Measurements from ENCODE around the gene LSM2. TPM values are rescaled to one million over a fixed set of nuclear protein-coding genes. Genes with fewer than 3 reads are reported as not detected.
A peak's percentile ranks its signal among the peaks of the same experiment; 100 is the strongest.
"Not testable (repeated sequence)": the region's sequence is repeated elsewhere in the genome, so short reads cannot be mapped to it uniquely, and the experiment has no call there.

The LSM2 gene
- total RNA-seq, 6 donors from 2014 or later = 5.0 to 44.9 (median 20.9) TPM

GRCh38 chr6:31805939-31806469, 762 bp downstream of the LSM2 start:
- WGBS, 2 donors = 15 to 16% methylated on average over 7 of the region's 7 CpGs
- peak in 1 of 2 donors; percentile 20 for ATAC-seq (ENCODE audit: low FRiP score in 2 of 2)
- Histone ChIP-seq H3K27me3 (no peaks in the 10 kb centered on the region), H3K9me3 (no peaks in the 10 kb centered on the region), H3K4me1 (peaks cover 13 to 15% (median 14%) of the 10 kb centered on the region in 4 donors), H3K36me3 (peaks cover 0 to 20% (median 10%) of the 10 kb centered on the region in 4 donors), H3K27ac (peak overlapping the region; percentile 87 to 98 (median 92)), H3K4me3 (peak overlapping the region; percentile 50 to 66 (median 58))
- TF ChIP-seq CTCF (IDR thresholded peaks at IDR 0.05) (no peak), POLR2A (IDR thresholded peaks at IDR 0.05) (no peak), POLR2AphosphoS5 (IDR thresholded peaks at IDR 0.05) (no peak), EP300 (IDR thresholded peaks at IDR 0.05) (no peak)
- no peak for DNase-seq

- H3K27ac ChIP-seq; DNase-seq; H3K27me3 ChIP-seq; H3K9me3 ChIP-seq; ATAC-seq (ENCODE audit: low FRiP score in 2 of 2); H3K4me3 ChIP-seq: not testable (repeated sequence)
- peaks cover 0 to 21% (median 12%) of the 10 kb centered on the region in 4 donors for H3K36me3 ChIP-seq
- 90 to 92% methylated on average over 8 of the region's 8 CpGs for WGBS, 2 donors
- peaks cover 6 to 14% (median 10%) of the 10 kb centered on the region in 4 donors for H3K4me1 ChIP-seq
Measured at GRCh38 chr6:31801031-31801927, 5.5 kb downstream of the LSM2 start.

- Histone ChIP-seq H3K27ac (no peak overlapping the region), H3K9me3 (no peaks in the 10 kb centered on the region), H3K36me3 (peaks cover 0 to 21% (median 12%) of the 10 kb centered on the region in 4 donors), H3K4me1 (peaks cover 3 to 9% (median 9%) of the 10 kb centered on the region in 4 donors), H3K4me3 (no peak overlapping the region), H3K27me3 (no peaks in the 10 kb centered on the region)
- TF ChIP-seq CTCF (IDR thresholded peaks at IDR 0.05) (no peak), POLR2AphosphoS5 (IDR thresholded peaks at IDR 0.05) (no peak), EP300 (IDR thresholded peaks at IDR 0.05) (no peak), POLR2A (IDR thresholded peaks at IDR 0.05) (no peak)
- ATAC-seq (ENCODE audit: low FRiP score in 2 of 2) (no peak), DNase-seq (no peak)
- 92 to 94% methylated on average over 12 of the region's 12 CpGs for WGBS, 2 donors
Measured at GRCh38 chr6:31799781-31800180, 7.0 kb downstream of the LSM2 start.

- 42 to 58% methylated on average over 5 of the region's 5 CpGs for WGBS, 2 donors
- ATAC-seq (ENCODE audit: low FRiP score in 2 of 2) = no peak
- Histone ChIP-seq H3K4me1 (peaks cover 9 to 24% (median 14%) of the 10 kb centered on the region in 4 donors), H3K27ac (peak overlapping the region in 2 of 4 donors; percentile 49 to 95), H3K9me3 (no peaks in the 10 kb centered on the region), H3K4me3 (no peak overlapping the region), H3K27me3 (no peaks in the 10 kb centered on the region), H3K36me3 (peaks cover 0 to 19% (median 9%) of the 10 kb centered on the region in 4 donors)
- no peak for TF ChIP-seq POLR2AphosphoS5 (IDR thresholded peaks at IDR 0.05)
- TF ChIP-seq CTCF (IDR thresholded peaks at IDR 0.05) = no peak
- TF ChIP-seq POLR2A (IDR thresholded peaks at IDR 0.05) = no peak
- no peak for TF ChIP-seq EP300 (IDR thresholded peaks at IDR 0.05)
- no peak for DNase-seq
Measured at GRCh38 chr6:31797588-31797987, 9.2 kb downstream of the LSM2 start.

GRCh38 chr6:31796993-31797385, 9.8 kb downstream of the LSM2 start:
- no peak for ATAC-seq (ENCODE audit: low FRiP score in 2 of 2)
- peaks cover 0 to 19% (median 11%) of the 10 kb centered on the region in 4 donors for H3K36me3 ChIP-seq

More at GRCh38 chr6:31796993-31797385, 9.8 kb downstream of the LSM2 start:
- TF ChIP-seq CTCF (IDR thresholded peaks at IDR 0.05) (no peak), EP300 (IDR thresholded peaks at IDR 0.05) (no peak), POLR2A (IDR thresholded peaks at IDR 0.05) (no peak), POLR2AphosphoS5 (IDR thresholded peaks at IDR 0.05) (no peak)
- peak overlapping the region in 3 of 4 donors; percentile 26 to 95 (median 87) for H3K27ac ChIP-seq
- WGBS, 2 donors = 83 to 100% methylated on average over 2 of the region's 2 CpGs
- no peaks in the 10 kb centered on the region for H3K27me3 ChIP-seq
- no peaks in the 10 kb centered on the region for H3K9me3 ChIP-seq
- no peak overlapping the region for H3K4me3 ChIP-seq
- peaks cover 9 to 24% (median 14%) of the 10 kb centered on the region in 4 donors for H3K4me1 ChIP-seq
- no peak for DNase-seq

Measured in upper lobe of left lung (tissue), 6 donors.